ENCODE measurements around the gene GMFB. TPM values are rescaled to one million over a fixed set of nuclear protein-coding genes. Genes with fewer than 3 reads are reported as not detected.
"Not testable (repeated sequence)": the region's sequence is repeated elsewhere in the genome, so short reads cannot be mapped to it uniquely, and the experiment has no call there.

Gene GMFB
- total RNA-seq, 1 donor from 2014 or later = 67.1 TPM

GRCh38 chr14:54440873-54441868 is 47.6 kb downstream of the GMFB start, which contains the start of gene CNIH1:
Gene CNIH1 (minus strand): TSS chr14:54441374. CDS start chr14:54441327, 47 bp downstream.
- no peaks in the 10 kb centered on the region for H3K36me3 Mint-ChIP-seq (ENCODE audit: unreplicated experiment)
- H3K9me3 Mint-ChIP-seq (ENCODE audit: unreplicated experiment) = peaks cover 8% of the 10 kb centered on the region
- peak within 1 kb of the TSS; percentile 95 for H3K27ac Mint-ChIP-seq (ENCODE audit: unreplicated experiment)
- H3K27me3 Mint-ChIP-seq (ENCODE audit: unreplicated experiment) = peaks cover 8% of the 10 kb centered on the region
- DNase-seq = peak; percentile 95
- peaks cover 23% of the 10 kb centered on the region for H3K4me1 Mint-ChIP-seq (ENCODE audit: low read depth, unreplicated experiment)
- H3K4me3 Mint-ChIP-seq (ENCODE audit: unreplicated experiment) = peak within 1 kb of the TSS; percentile 96
- TF ChIP-seq, protein P1, sequence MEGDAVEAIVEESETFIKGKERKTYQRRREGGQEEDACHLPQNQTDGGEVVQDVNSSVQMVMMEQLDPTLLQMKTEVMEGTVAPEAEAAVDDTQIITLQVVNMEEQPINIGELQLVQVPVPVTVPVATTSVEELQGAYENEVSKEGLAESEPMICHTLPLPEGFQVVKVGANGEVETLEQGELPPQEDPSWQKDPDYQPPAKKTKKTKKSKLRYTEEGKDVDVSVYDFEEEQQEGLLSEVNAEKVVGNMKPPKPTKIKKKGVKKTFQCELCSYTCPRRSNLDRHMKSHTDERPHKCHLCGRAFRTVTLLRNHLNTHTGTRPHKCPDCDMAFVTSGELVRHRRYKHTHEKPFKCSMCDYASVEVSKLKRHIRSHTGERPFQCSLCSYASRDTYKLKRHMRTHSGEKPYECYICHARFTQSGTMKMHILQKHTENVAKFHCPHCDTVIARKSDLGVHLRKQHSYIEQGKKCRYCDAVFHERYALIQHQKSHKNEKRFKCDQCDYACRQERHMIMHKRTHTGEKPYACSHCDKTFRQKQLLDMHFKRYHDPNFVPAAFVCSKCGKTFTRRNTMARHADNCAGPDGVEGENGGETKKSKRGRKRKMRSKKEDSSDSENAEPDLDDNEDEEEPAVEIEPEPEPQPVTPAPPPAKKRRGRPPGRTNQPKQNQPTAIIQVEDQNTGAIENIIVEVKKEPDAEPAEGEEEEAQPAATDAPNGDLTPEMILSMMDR (IDR thresholded peaks at IDR 0.05; ENCODE audit: partially characterized antibody, unreplicated experiment) = peak; percentile 95

DNA sequence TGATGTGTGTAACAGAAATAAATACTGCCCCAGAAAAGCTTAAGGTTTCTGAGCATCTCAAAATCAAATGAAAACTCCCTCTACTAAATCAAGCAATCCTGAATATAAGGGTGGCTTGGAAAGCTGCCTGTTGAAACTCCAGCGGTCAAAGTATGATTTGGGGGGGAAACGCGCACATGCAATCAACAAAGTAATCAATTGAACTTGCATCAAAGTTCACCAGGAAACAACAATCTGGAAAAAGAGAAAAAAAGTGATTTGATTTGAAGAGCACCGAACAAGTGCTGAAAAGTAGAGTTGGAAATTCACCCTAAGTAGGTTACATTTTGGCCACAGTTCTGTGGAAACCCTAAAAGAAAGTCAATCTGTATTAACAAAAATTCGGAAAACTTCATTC is 48.3 kb downstream of the GMFB start:
- H3K9me3 Mint-ChIP-seq (ENCODE audit: unreplicated experiment) = peaks cover 6% of the 10 kb centered on the region
- no peak for DNase-seq
- peak overlapping the region; percentile 95 for H3K27ac Mint-ChIP-seq (ENCODE audit: unreplicated experiment)
- peaks cover 27% of the 10 kb centered on the region for H3K4me1 Mint-ChIP-seq (ENCODE audit: low read depth, unreplicated experiment)
- peaks cover 8% of the 10 kb centered on the region for H3K27me3 Mint-ChIP-seq (ENCODE audit: unreplicated experiment)
- TF ChIP-seq, protein P1 (IDR thresholded peaks at IDR 0.05; ENCODE audit: partially characterized antibody, unreplicated experiment) = no peak
- no peaks in the 10 kb centered on the region for H3K36me3 Mint-ChIP-seq (ENCODE audit: unreplicated experiment)
- peak overlapping the region; percentile 96 for H3K4me3 Mint-ChIP-seq (ENCODE audit: unreplicated experiment)

GRCh38 chr14:54440037-54440436 is 48.7 kb downstream of the GMFB start:
- Mint-ChIP-seq H3K27me3 (ENCODE audit: unreplicated experiment) (peaks cover 7% of the 10 kb centered on the region), H3K36me3 (ENCODE audit: unreplicated experiment) (no peaks in the 10 kb centered on the region), H3K27ac (ENCODE audit: unreplicated experiment) (peak overlapping the region; percentile 95), H3K4me1 (ENCODE audit: low read depth, unreplicated experiment) (peaks cover 27% of the 10 kb centered on the region), H3K4me3 (ENCODE audit: unreplicated experiment) (peak overlapping the region; percentile 96), H3K9me3 (ENCODE audit: unreplicated experiment) (peaks cover 6% of the 10 kb centered on the region)
- TF ChIP-seq, protein P1 (IDR thresholded peaks at IDR 0.05; ENCODE audit: partially characterized antibody, unreplicated experiment) = no peak
- no peak for DNase-seq

- no peak for DNase-seq
- Mint-ChIP-seq H3K4me3 (ENCODE audit: unreplicated experiment) (no peak overlapping the region), H3K27me3 (ENCODE audit: unreplicated experiment) (peaks cover 4% of the 10 kb centered on the region), H3K9me3 (ENCODE audit: unreplicated experiment) (peaks cover 6% of the 10 kb centered on the region), H3K36me3 (ENCODE audit: unreplicated experiment) (no peaks in the 10 kb centered on the region), H3K27ac (ENCODE audit: unreplicated experiment) (no peak overlapping the region), H3K4me1 (ENCODE audit: low read depth, unreplicated experiment) (peaks cover 27% of the 10 kb centered on the region)
- TF ChIP-seq, protein P1 (IDR thresholded peaks at IDR 0.05; ENCODE audit: partially characterized antibody, unreplicated experiment) = no peak
Measured at GRCh38 chr14:54438703-54439102, 50.1 kb downstream of the GMFB start.

DNA sequence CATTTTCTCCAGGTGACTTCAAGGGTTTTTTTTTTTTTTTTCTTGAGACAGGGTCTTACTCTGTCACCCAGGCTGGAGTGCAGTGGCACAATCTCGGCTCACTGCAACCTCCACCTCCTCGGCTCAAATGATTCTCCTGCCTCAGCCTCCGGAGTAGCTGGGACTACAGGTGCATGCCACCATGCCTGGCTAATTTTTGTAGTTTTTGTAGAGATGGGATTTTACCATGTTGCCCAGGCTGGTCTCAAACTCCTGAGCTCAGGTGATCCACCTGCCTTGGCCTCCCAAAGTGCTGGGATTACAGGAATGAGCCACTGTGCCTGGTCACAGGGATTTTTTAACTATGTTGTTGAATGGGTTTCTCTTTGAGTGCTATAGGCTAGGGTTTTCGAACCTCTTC is 50.8 kb downstream of the GMFB start:
- DNase-seq; H3K4me3 Mint-ChIP-seq (ENCODE audit: unreplicated experiment); H3K27ac Mint-ChIP-seq (ENCODE audit: unreplicated experiment); H3K27me3 Mint-ChIP-seq (ENCODE audit: unreplicated experiment); H3K36me3 Mint-ChIP-seq (ENCODE audit: unreplicated experiment); H3K9me3 Mint-ChIP-seq (ENCODE audit: unreplicated experiment): not testable (repeated sequence)
- H3K4me1 Mint-ChIP-seq (ENCODE audit: low read depth, unreplicated experiment) = peaks cover 27% of the 10 kb centered on the region
